T-helper 9 cell (primary cell): Measurements from ENCODE around the gene CACNA1A.
"Not testable (repeated sequence)": the region's sequence is repeated elsewhere in the genome, so short reads cannot be mapped to it uniquely, and the experiment has no call there.

ENCODE experiments used
- DNase-seq: peaks from one replicate; pipeline ENCODE4 v3.0.0-alpha.2; 2020

CACNA1A gene

GRCh38 chr19:13362668-13363067, 143.6 kb downstream of the CACNA1A start:
- no peak for DNase-seq

DNA sequence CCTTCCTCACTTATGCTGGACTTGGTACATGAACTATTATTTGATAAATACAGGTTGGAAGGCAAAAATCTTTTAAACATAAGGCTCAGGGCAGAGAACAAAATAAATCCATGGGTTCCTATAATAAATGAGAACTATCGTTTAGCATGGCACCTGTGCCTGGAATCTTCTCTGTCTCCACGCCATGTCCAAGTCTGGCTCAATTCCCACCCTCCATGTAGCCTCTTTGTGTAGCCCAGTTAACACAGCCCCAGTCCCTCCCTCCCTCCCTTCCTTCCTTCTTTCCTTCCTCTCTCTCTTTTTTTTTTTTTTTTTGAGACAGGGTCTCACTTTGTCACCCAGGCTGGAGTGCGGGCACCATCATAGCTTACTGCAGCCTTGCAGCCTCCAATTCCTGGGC, 144.6 kb downstream of the CACNA1A start:
- DNase-seq, result not testable (repeated sequence)

DNA sequence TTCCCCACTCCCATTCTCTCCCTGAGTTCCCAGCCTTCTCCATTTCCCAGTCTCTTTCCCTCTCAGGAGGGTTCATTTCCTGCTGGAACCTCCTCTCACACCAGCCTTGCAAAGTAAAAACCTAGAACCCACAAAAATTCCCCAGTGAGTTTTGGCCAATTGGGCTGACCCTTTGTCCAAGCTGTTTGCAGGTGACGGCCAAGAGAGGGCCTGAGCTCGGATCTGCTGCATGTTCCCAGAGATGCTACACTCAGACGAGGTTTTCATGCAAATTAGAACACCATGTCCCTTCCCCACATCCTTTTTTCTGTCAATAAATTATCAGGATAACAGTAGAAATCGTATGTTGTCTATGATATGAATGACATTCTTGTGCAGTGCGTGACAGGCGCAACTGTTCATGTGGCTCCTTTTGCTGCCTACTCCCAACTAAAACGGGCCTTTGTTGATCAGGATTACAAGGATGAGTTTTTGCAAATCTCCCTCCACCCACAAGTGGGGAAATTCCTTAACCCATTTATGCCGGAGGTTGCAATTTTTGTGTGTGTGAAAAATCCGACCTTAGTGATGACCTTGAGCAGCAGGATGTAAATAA, 149.5 kb downstream of the CACNA1A start:
- DNase-seq, result no peak

DNA sequence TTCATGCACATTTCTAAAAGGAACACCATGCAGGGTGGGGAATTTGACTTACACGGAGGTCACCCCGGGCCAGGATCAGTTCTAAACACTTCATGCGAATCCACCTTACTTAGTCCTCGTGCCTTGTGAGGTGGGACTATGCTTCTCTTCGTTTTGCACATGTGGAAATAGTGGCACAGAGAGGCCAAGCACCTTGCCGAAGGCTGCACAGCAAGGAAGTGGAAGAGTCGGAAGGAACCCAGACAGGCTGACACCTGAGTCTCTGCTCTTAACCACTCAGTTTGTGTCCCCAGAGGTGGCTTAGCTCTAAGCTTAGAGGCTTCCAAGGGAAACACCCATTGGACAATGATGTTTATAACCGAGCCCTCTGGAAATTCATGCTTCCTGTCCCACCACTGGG, 150.1 kb downstream of the CACNA1A start:
- DNase-seq, result no peak

- DNase-seq, result no peak
Observed at GRCh38 chr19:13355356-13355755, 150.9 kb downstream of the CACNA1A start.

DNA sequence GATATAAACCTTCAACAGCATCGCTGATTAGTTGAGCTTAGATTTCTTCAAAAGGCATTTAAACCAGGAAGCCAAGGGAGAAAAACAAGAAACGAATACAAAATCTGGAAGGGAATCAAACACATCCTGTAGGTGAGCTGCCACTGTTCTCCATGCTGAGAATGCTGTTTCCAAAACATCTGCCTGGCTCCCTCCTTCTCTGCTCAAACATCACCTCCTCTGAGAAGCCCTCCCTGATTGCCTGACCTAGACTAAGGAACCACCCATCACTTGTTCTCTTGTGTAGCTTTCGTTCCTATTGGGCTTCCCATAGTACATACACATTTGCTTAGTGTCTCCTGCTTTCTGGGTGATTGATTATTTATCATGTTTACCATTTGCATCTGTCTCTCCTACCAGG, 152.7 kb downstream of the CACNA1A start:
- no peak for DNase-seq

- no peak for DNase-seq
Observed at GRCh38 chr19:13350759-13351158, 155.5 kb downstream of the CACNA1A start.

DNA sequence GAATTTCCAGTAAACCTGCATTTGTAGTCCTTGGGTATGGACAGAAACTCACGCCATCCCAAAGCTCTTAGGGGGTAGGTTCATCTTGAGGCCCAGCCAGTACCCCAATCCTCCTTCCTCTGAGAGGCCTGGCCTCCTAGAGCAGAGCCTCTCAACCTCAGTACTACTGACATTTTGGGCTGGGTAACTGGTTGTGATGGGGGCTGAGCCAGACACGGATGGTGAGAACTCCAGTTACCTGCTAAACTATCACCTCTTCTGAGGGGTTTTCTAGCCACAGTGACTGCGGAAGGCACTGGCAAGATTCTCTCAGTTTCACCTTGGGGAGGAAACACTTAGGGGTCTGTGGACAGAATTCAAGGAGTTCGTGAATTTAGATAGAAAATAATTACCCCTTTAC, 156.2 kb downstream of the CACNA1A start:
- DNase-seq, result no peak

GRCh38 chr19:13347367-13347766, 158.9 kb downstream of the CACNA1A start:
- DNase-seq, result no peak

GRCh38 chr19:13343514-13343913, 162.8 kb downstream of the CACNA1A start:
- DNase-seq, result no peak

DNA sequence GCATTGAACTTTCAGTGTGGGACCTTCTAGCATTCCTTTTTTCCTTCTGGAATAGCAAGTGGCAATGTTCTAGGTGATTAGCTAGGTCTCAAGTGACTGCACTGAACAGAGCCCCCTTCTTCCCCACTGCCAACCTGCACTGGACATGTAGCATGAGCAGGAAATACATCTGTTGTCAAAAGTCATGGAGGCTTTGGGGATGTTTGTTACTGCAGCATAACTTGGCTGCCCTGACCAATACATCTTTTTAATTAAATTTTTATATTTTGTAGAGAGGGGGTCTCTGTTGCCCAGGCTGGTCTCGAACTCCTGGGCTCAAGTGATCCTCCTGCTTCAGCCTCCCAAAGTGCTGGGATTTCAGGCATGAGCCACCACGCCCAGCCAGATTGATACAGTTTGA, 163.6 kb downstream of the CACNA1A start:
- DNase-seq, result no peak

DNA sequence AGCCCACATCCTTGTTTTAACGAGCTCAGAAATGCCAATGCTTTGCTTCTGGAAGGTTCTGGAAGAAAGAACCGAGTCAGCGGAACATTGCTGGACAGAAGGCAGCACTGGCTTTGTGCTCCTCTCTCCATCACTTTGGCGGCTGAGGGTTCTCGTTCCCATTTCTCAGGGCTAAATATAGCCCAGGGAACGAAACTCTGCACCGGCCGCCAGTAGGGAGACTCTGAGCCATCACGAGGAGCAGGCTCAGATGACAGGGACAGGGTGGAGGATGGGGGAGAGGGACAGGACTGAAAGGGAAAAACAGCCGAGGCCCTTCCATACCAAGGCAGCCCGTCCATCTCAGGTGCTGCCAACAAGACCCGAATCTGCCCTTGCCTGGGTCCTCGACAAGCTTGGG, 166.4 kb downstream of the CACNA1A start:
- no peak for DNase-seq

DNA sequence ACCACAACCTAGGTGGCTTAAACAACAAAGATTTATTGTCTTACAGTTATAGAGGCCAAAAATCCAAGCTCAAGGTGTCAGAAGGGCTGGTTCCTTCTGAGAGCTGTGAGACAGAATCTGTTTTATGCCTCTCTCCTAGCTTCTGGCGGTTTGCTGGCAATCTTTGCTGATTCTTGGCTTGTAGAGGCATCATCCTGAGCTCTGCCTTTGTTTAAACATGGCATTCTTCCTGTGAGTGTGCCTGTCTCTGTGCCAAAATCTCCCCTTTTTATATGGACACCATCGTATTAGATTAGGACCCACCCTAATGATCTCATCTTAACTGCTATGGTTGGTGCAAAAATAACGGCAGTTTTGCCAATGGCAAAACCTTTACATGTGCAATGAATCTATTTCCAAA, 169.1 kb downstream of the CACNA1A start:
- no peak for DNase-seq

DNA sequence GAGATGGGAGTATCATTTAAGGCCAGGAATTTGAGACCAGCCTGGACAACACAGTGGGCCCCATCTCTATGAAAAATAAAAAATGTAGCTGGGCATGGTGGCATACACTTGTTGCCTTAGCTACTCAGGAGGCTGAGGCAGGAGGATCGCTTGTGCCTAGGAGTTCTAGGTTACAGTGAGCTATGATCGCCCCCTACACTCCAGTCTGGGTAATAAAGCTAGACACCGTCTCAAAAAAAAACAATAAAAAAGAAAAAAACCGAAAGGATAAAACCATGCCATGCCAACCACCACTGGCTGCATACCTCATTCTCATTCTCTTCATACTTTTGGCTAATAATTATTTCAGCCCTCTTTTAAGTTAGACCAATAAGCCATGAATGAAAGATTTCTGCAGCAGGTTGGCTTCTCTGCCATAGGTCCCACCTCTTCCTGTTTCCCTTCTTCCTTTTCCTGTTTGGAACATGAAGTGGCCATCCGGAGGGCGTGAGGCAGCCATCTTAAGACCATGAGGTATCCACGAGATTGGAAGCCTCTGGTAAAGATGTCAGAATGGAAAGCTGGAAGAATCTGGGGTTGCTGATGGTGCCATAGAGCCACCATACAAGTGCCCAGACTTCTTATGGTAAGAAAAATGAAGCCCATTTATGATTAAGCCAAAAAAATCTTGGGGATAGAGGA, 171.3 kb downstream of the CACNA1A start:
- no peak for DNase-seq

GRCh38 chr19:13330285-13330684, 176.0 kb downstream of the CACNA1A start:
- DNase-seq, result no peak

DNA sequence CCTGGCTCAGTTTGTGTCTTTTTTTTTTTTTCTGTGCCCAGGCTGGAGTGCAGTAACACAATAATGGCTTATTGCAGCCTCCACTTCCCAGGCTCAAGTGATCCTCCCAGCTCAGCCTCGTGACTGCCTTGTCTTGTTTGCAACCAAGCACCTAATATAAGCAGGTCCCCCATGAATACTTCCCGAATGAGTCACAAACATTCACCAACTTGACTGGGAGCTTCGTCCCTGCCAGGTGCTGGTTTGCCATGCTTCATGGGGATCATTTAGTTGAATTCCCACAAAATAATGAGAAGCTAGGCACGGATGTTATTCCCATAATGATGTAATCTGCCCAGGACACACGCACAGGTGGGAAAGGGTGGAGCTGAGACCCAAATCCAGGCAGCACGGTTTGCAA, 176.5 kb downstream of the CACNA1A start:
- no peak for DNase-seq

DNA sequence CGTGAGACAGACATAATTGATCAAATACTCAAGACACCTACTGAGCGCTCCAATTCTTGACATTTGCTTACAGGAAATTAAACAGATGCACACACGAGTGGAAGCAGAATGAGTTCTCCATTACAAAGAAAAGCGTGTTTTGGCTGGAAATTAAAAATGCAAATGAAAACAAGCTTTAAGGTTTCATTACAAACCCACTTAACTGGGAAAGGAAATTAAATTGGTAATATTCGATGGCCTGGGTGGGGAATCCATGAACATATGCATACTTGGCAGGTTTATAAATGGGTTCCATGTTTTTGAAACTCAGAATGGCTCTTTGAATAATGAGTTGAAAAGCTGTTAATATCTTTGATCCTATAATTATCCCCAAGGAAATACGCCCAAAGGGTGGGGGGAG, 178.0 kb downstream of the CACNA1A start:
- no peak for DNase-seq

GRCh38 chr19:13319526-13319925, 186.8 kb downstream of the CACNA1A start:
- no peak for DNase-seq

- no peak for DNase-seq
Observed at GRCh38 chr19:13318190-13318589, 188.1 kb downstream of the CACNA1A start.

DNA sequence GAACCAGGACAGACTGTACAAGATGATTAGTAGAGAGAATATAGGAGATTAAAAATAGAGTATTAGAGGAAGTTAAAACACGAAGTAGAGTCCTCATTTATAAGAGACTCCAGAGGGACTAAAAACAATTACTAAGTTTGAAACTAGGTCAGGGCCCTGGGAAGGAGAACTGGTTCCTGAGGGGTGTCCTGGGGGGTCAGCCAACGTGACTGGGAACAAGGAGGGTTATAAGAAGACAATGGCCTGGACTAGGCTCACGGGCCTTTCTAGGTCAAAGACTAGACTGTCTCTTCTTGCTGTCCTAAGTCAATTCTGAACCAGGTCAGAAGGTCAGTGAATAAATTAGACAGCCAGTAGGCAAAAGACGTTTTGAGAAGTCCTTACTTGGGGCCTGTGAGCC, 190.8 kb downstream of the CACNA1A start:
- no peak for DNase-seq

DNA sequence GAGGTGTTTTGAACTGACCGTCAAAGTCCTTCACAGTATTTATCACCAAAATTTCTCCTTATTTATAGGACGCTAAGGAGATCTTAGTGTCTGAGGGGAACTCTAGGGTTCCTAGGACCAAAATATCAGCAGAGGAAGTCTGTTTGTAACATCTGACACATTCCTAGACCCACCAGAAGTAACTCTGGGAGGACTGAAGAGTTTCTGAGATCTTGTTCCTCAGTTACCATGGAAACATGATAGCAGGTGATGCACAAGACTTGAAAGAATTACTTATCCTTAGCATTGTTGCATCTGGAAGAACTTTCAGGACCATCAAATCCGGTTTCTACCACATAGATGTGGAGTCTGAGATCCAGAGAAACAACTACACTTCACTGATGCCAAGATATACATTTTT, 191.5 kb downstream of the CACNA1A start:
- no peak for DNase-seq

GRCh38 chr19:13313875-13314274, 192.4 kb downstream of the CACNA1A start:
- DNase-seq, result no peak

GRCh38 chr19:13309864-13310263, 196.4 kb downstream of the CACNA1A start:
- no peak for DNase-seq

DNA sequence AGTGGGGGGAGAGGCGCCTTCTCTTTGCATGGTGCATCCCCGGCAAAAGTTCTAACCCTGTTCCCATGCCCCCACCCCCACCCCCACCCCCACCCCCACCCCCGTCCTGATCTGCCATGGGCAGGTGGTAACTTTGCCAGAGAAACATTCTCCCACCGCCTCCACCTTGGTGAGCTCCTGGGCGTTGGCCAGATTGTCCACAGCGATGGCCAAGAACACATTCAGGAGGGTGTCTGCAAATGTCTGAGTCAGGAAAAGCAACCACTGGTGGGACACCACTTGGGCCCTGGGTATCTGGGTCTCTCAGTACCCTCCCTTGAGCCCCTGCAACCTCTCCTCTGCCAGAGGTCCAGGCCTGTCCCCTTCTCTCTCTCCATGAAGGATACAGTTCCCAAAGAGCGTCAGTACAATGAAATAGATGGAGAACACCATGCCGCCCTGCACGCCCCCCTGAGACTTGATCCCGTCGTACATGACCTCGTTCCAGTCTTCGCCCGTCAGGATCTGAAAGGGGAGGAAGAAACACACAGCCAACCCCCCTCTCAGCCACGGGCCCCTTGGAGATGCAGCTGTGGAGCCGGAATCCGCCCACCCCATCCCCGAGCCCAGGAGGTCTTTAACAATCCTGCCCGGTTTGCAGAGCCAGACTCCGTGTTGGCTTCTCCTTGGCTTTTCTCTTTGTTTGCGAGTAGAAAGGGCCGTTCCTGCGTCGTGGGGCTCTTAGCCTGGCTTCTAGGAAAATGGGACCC, 202.7 kb downstream of the CACNA1A start:
- no peak for DNase-seq
